ENCODE results near the gene AQP6. TPM values are rescaled to one million over a fixed set of nuclear protein-coding genes. Genes with fewer than 3 reads are reported as not detected.

The AQP6 gene
- total RNA-seq, 2 donors from 2014 or later = not detected

- no peak overlapping the region for H3K4me3 Mint-ChIP-seq
These were observed 23.6 kb upstream of the AQP6 start for GRCh38 chr12:49948866-49949845.

DNA sequence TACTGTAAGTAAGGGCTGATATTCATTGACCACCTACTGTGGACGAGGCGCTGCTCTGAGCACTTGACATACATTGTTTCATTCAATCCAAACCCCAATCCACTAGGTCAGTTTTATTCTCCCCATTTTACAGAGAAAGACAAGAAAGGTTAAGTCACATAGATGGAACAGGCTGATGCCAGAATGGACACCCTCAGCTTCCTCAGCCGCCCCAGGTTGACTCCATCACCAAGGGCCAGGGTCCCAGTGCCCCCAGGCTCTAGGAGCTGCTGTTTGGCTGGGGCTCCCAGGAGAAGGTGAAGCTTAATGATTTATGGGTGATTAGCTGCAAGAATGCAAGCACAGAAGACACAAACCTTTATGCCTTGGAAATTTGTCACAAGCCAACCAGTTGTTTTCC is 22.9 kb upstream of the AQP6 start:
- no peak overlapping the region for H3K27ac Mint-ChIP-seq
- no peak overlapping the region for H3K4me3 Mint-ChIP-seq
- no peaks in the 10 kb centered on the region for H3K36me3 Mint-ChIP-seq (ENCODE audit: low read depth)
- no peaks in the 10 kb centered on the region for H3K9me3 Mint-ChIP-seq
- no peak for ATAC-seq (replicated peaks)
- H3K27me3 Mint-ChIP-seq = peaks cover 7% of the 10 kb centered on the region
- H3K4me1 Mint-ChIP-seq = peaks cover 15% of the 10 kb centered on the region

More at GRCh38 chr12:49948866-49949845, 23.6 kb upstream of the AQP6 start:
- Mint-ChIP-seq H3K9me3 (no peaks in the 10 kb centered on the region), H3K4me1 (peaks cover 19% of the 10 kb centered on the region), H3K27ac (peak overlapping the region; percentile 35), H3K36me3 (ENCODE audit: low read depth) (no peaks in the 10 kb centered on the region), H3K27me3 (peaks cover under 1% of the 10 kb centered on the region)
- no peak for ATAC-seq (replicated peaks)

DNA sequence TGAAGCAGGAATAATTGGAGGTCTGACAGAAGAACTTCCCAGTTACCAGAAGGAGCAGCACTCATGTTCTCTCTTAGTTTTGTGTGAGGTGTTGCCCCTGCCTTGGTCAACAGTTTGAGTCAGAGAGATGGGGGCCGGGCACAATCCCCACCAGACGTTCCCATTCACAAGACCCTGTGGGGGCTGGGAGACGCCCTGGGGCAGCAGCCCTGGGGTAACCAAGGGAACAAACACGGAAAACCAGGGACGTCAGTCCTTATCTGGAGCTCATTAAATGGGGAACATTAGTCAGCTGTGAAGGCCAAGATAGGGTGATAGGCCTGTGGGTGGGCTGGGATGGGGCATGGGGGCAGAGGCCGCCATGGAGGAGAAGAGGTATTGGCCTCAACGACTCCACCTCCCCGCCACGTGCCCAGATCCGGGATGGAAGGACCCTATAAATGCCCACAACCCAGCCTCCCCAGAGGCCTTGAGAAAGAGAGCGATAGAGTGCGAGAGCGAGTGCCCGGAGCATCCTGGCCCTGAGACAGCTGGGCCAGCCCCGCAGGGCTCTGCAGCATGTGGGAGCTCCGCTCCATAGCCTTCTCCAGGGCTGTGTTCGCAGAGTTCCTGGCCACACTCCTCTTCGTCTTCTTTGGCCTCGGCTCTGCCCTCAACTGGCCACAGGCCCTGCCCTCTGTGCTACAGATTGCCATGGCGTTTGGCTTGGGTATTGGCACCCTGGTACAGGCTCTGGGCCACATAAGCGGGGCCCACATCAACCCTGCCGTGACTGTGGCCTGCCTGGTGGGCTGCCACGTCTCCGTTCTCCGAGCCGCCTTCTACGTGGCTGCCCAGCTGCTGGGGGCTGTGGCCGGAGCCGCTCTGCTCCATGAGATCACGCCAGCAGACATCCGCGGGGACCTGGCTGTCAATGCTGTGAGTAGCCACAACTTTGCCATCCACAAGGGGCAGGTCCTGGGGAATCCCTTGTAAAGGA is 22.2 kb upstream of the AQP6 start, which contains the start of gene AQP2:
TSS of gene AQP2 (plus strand) at position 465 of the 979 bp plus-strand sequence. CDS start at position 559, 94 bp downstream.
- H3K9me3 Mint-ChIP-seq = no peaks in the 10 kb centered on the region
- no peak within 1 kb of the TSS for H3K27ac Mint-ChIP-seq
- no peaks in the 10 kb centered on the region for H3K36me3 Mint-ChIP-seq (ENCODE audit: low read depth)
- H3K4me1 Mint-ChIP-seq = peaks cover 8% of the 10 kb centered on the region
- peaks cover 9% of the 10 kb centered on the region for H3K27me3 Mint-ChIP-seq
- H3K4me3 Mint-ChIP-seq = no peak within 1 kb of the TSS
- ATAC-seq (replicated peaks) = no peak

GRCh38 chr12:49951411-49952240 is 21.1 kb upstream of the AQP6 start:
- ATAC-seq (replicated peaks) = no peak
- peak overlapping the region; percentile 33 for H3K27ac Mint-ChIP-seq
- H3K27me3 Mint-ChIP-seq = peaks cover 11% of the 10 kb centered on the region
- H3K4me3 Mint-ChIP-seq = no peak overlapping the region
- no peaks in the 10 kb centered on the region for H3K4me1 Mint-ChIP-seq
- H3K9me3 Mint-ChIP-seq = no peaks in the 10 kb centered on the region
- H3K36me3 Mint-ChIP-seq (ENCODE audit: low read depth) = no peaks in the 10 kb centered on the region

DNA sequence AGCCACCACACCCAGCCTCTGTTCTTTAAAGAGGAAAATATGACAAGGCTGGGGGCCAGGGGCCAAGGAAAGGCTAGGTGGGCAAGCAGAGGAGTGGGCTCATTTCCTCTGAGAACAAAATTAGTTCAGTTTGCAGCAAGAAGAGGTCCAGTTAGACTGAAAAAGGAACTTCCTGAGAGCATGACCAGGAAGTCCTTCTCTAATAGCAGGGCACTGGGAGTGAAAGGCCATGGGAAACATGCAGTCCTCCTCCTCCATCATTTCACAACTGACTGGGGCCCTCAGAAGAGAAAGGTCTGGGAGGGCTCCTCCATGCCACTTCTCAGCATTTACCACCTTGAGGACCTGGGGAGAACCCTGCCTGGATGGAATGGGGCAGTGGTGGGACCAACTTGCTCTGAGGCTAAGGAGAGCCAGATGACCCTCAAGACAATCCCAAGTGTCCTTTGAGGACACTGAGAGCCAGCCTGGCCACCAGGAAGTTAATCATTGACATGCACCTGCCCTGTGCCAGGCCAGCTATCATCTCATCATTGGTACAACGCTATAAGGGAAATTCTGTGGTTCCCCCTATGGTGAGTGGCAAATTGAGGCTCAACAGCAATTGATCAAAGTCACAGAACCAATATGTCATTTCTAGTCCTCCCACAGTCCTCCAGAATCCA is 20.2 kb upstream of the AQP6 start:
- H3K27me3 Mint-ChIP-seq = peaks cover 20% of the 10 kb centered on the region

DNA sequence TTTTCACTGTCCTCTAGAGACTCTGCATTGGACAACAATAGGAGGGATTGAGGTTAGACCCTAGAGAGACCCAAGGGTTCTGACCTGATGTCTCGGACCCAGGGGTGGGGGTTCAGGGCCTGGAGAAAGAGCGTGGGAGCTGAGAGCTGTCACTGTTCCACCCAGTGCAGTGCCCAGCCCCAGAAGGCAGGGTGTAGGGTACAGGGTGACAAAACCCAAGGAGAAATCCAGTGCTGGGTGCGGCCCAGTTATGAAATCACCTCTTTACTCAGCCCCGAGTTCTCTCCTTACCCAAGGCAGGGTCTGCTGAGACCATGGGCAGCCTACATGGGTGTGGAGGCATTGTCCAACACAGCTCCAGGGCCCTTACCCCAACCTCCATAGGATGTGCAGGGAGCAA is 19.6 kb upstream of the AQP6 start:
- H3K4me1 Mint-ChIP-seq = no peaks in the 10 kb centered on the region
- H3K4me3 Mint-ChIP-seq = no peak overlapping the region
- H3K27ac Mint-ChIP-seq = no peak overlapping the region
- H3K36me3 Mint-ChIP-seq (ENCODE audit: low read depth) = no peaks in the 10 kb centered on the region
- ATAC-seq (replicated peaks) = no peak
- H3K9me3 Mint-ChIP-seq = no peaks in the 10 kb centered on the region
- peaks cover 26% of the 10 kb centered on the region for H3K27me3 Mint-ChIP-seq

More for the DNA sequence above, 20.2 kb upstream of the AQP6 start:
- H3K36me3 Mint-ChIP-seq (ENCODE audit: low read depth) = no peaks in the 10 kb centered on the region
- peak overlapping the region; percentile 33 for H3K27ac Mint-ChIP-seq
- no peaks in the 10 kb centered on the region for H3K4me1 Mint-ChIP-seq
- ATAC-seq (replicated peaks) = no peak
- no peaks in the 10 kb centered on the region for H3K9me3 Mint-ChIP-seq
- H3K4me3 Mint-ChIP-seq = no peak overlapping the region

GRCh38 chr12:49953961-49954846 is 18.5 kb upstream of the AQP6 start:
- Mint-ChIP-seq H3K4me3 (no peak overlapping the region), H3K27ac (no peak overlapping the region), H3K4me1 (no peaks in the 10 kb centered on the region), H3K9me3 (no peaks in the 10 kb centered on the region), H3K27me3 (peaks cover 36% of the 10 kb centered on the region), H3K36me3 (ENCODE audit: low read depth) (no peaks in the 10 kb centered on the region)
- ATAC-seq (replicated peaks) = no peak

DNA sequence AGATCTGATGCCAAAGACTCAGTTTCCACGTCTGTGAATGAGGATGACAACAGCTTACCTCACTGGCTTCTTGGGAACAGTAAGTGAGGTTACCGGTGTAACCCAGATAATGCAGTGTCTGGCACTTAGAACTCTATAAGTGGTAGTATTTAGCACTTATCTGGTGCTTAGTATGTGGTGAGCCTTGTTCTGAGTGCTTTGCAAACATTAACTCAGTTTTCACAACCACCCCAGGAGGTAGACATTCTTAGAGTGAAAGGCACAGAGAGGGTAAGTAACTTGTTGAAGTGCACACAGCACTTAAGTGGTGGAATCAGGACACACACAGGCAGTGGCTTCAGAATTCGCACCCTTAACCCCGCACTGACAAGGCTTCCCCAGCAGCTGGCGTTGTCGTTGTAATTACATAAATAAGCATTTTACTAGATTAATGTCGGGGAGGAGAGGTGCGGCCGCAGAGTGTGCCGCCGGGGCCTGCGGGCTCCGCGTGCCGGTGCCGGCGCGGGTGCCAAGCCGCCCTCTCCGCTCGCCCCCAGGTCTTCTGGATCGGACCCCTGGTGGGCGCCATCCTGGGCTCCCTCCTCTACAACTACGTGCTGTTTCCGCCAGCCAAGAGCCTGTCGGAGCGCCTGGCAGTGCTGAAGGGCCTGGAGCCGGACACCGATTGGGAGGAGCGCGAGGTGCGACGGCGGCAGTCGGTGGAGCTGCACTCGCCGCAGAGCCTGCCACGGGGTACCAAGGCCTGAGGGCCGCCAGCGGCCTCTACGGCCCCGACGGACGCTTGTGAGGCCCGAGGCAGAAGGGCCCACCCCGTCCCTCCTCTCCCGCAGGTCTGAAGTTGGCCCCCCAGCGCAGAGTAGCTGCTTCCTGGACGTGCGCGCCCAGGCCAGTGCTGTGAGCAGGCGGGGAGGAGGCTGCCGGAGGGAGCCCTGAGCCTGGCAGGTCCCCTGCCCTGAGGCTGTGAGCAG is 17.6 kb upstream of the AQP6 start:
- peaks cover under 1% of the 10 kb centered on the region for H3K4me1 Mint-ChIP-seq
- ATAC-seq (replicated peaks) = no peak
- no peak overlapping the region for H3K27ac Mint-ChIP-seq
- peaks cover under 1% of the 10 kb centered on the region for H3K36me3 Mint-ChIP-seq (ENCODE audit: low read depth)
- no peaks in the 10 kb centered on the region for H3K9me3 Mint-ChIP-seq
- H3K4me3 Mint-ChIP-seq = no peak overlapping the region
- peaks cover 45% of the 10 kb centered on the region for H3K27me3 Mint-ChIP-seq

DNA sequence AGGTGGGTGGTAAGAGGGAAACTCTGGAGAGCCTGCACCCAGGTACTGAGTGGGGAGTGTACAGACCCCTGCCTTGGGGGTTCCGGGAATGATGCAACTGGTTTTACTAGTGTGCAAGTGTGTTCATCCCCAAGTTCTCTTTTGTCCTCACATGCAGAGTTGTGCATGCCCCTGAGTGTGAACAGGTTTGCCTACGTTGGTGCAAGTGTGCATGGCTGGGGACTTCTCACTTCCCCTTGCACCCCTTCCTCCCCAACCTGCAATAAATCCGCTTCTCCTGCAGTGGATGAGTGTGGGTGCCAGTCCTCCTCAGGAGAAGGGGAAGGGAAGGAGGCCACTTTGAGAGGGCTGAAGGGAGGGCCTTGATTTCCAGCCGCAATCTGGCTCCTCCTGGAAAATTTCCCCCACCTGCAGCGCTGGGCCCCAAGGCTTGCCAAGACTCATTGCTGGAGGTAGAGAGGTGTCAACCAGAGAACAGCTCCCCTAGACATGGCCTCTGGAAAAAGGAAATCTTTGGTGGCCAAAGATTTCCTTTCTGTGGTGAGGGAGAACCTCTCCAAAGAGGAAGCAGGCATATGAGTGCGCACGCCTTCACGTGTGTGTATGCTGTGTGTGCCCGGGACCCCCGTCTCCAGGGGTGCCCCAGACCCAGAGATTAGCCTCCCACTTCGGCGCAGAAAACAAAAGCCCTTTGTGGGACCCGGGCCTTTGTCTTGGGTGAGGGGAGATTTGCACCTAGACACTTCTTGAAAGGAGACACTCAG is 16.7 kb upstream of the AQP6 start:
- Mint-ChIP-seq H3K4me3 (no peak overlapping the region), H3K27ac (no peak overlapping the region), H3K4me1 (peaks cover 8% of the 10 kb centered on the region), H3K9me3 (no peaks in the 10 kb centered on the region), H3K36me3 (ENCODE audit: low read depth) (peaks cover 8% of the 10 kb centered on the region), H3K27me3 (peaks cover 52% of the 10 kb centered on the region)
- ATAC-seq (replicated peaks) = no peak

- H3K4me1 Mint-ChIP-seq = peaks cover 8% of the 10 kb centered on the region
- no peak overlapping the region for H3K4me3 Mint-ChIP-seq
- H3K36me3 Mint-ChIP-seq (ENCODE audit: low read depth) = peaks cover 8% of the 10 kb centered on the region
- no peak overlapping the region for H3K27ac Mint-ChIP-seq
- H3K27me3 Mint-ChIP-seq = peaks cover 52% of the 10 kb centered on the region
- no peaks in the 10 kb centered on the region for H3K9me3 Mint-ChIP-seq
- ATAC-seq (replicated peaks) = no peak
These were observed 15.8 kb upstream of the AQP6 start for GRCh38 chr12:49956663-49957569.

Measured in activated T-helper 17 cell treated with anti-CD3 and anti-CD28 coated beads, Interleukin-2, amount 50 U/mL, for 72 hours (primary cell).